HepG2 (cell line): ENCODE data around the gene VSX1. TPM values are rescaled to one million over a fixed set of nuclear protein-coding genes. Genes with fewer than 3 reads are reported as not detected.

Experiments
- ARHGAP35 ChIP-seq: sonication (generic); formaldehyde crosslinking; IDR thresholded peaks from 2 replicates; pipeline ENCODE4 v1.9.0; 2022; ENCODE audit warnings: mild to moderate bottlenecking, inconsistent platforms, moderate library complexity, missing genetic modification reagents, borderline replicate concordance
- ARNT ChIP-seq: fragments of 450-650 bp; IDR thresholded peaks from 2 replicates; pipeline ENCODE4 v1.6.1; 2017
- BCL6 ChIP-seq: IDR thresholded peaks from 2 replicates; pipeline ENCODE4 v1.6.1; 2016; ENCODE audit warnings: missing genetic modification reagents, missing compliant biosample characterization
- CCDC6 ChIP-seq: sonication (generic); formaldehyde crosslinking; IDR thresholded peaks from 2 replicates; pipeline ENCODE4 v1.8.1; 2022; ENCODE audit warnings: mild to moderate bottlenecking, missing genetic modification reagents, moderate library complexity
- ESRRA ChIP-seq: sonication (generic); formaldehyde crosslinking; IDR thresholded peaks from 2 replicates; pipeline ENCODE4 v1.5.1; 2020; ENCODE audit warnings: mild to moderate bottlenecking, low read depth, missing genetic modification reagents
- FOXK1 ChIP-seq: sonication (generic); formaldehyde crosslinking; IDR thresholded peaks from 2 replicates; pipeline ENCODE4 v1.4.0; 2020; ENCODE audit warnings: low read depth, missing genetic modification reagents, borderline replicate concordance
- HMG20A ChIP-seq: IDR thresholded peaks from 2 replicates; pipeline ENCODE4 v1.6.1; 2016; ENCODE audit warnings: borderline replicate concordance
- HNRNPLL ChIP-seq: fragments of 200-400 bp; formaldehyde crosslinking; IDR thresholded peaks from 2 replicates; pipeline ENCODE4 v1.6.1; 2017; ENCODE audit warnings: mild to moderate bottlenecking, low read depth, low read length; ENCODE audit not compliant: poor library complexity, severe bottlenecking
- HOXA5 ChIP-seq: sonication (generic); formaldehyde crosslinking; IDR thresholded peaks from 2 replicates; pipeline ENCODE4 v1.4.0; 2020; ENCODE audit warnings: missing genetic modification reagents
- IRF2 ChIP-seq: IDR thresholded peaks from 2 replicates; pipeline ENCODE4 v1.6.1; 2018; ENCODE audit warnings: missing genetic modification reagents, missing compliant biosample characterization
- KMT2B ChIP-seq: IDR thresholded peaks from 2 replicates; pipeline ENCODE4 v1.6.1; 2016; ENCODE audit warnings: missing genetic modification reagents, missing compliant biosample characterization
- MED1 ChIP-seq: sonication (generic); formaldehyde crosslinking; IDR thresholded peaks from 2 replicates; pipeline ENCODE4 v1.4.0; 2020; ENCODE audit warnings: missing genetic modification reagents
- POLR2AphosphoS5 ChIP-seq: IDR thresholded peaks from 2 replicates; pipeline ENCODE4 v1.6.1; 2012; ENCODE audit warnings: low read depth, low read length
- RAD21 ChIP-seq: fragments of 450-650 bp; formaldehyde crosslinking; IDR thresholded peaks from 2 replicates; pipeline ENCODE4 v1.5.0; 2020; ENCODE audit warnings: mild to moderate bottlenecking
- WIZ ChIP-seq: sonication (generic); formaldehyde crosslinking; IDR thresholded peaks from 2 replicates; pipeline ENCODE4 v1.5.1; 2020; ENCODE audit warnings: mild to moderate bottlenecking, missing genetic modification reagents
- ZC3H13 ChIP-seq: sonication (generic); formaldehyde crosslinking; IDR thresholded peaks from 2 replicates; pipeline ENCODE4 v1.8.1; 2023; ENCODE audit warnings: mild to moderate bottlenecking, missing genetic modification reagents, moderate library complexity
- ZMAT3 ChIP-seq: sonication (generic); formaldehyde crosslinking; conservative IDR thresholded peaks from 2 replicates; pipeline ENCODE4 v1.7.0; 2021; ENCODE audit warnings: missing genetic modification reagents
- ZNF234 ChIP-seq: sonication (generic); formaldehyde crosslinking; conservative IDR thresholded peaks from 2 replicates; pipeline ENCODE4 v1.5.1; 2020; ENCODE audit warnings: mild to moderate bottlenecking, missing genetic modification reagents
- ZNF605 ChIP-seq: sonication (generic); formaldehyde crosslinking; IDR thresholded peaks from 2 replicates; pipeline ENCODE4 v1.8.0; 2022; ENCODE audit warnings: mild to moderate bottlenecking, missing genetic modification reagents
- ZNF83 ChIP-seq: sonication (generic); formaldehyde crosslinking; IDR thresholded peaks from 2 replicates; pipeline ENCODE4 v1.4.0; 2020; ENCODE audit warnings: missing genetic modification reagents, mild to moderate bottlenecking, borderline replicate concordance
- polyA plus RNA-seq, 8 experiments: library from polyadenylated mRNA; depleted of rRNA in 3 of 8; stranded (reverse) in 7 of 8; unstranded in 1 of 8; fragments of >200 nt; fragmentation: Illumina TruSeq in 4 of 8; extraction: Trizol in 4 of 8; gene quantifications; 2 replicates each; pipeline versions ENCODE4 v1.2.1 to v1.2.3, GENCODE V29; 2011 to 2016; ENCODE audit warnings: low read depth in 4 of 8, missing spikeins in 1 of 8, mixed read lengths in 1 of 8; ENCODE audit not compliant: insufficient read depth in 1 of 8
- total RNA-seq, 5 experiments: library from RNA; depleted of rRNA; stranded (reverse); fragments of >200 nt; fragmentation: Illumina TruSeq; extraction: Trizol; gene quantifications; 2 replicates each; pipeline ENCODE4 v1.2.3, GENCODE V29; 2016; ENCODE audit warnings: low read depth in 1 of 5
- TF ChIP-seq, protein P1 (sequence below), 2 experiments: fragments of 450-650 bp in 1 of 2; sonication (generic) in 1 of 2; formaldehyde crosslinking in 1 of 2; IDR thresholded peaks; 2 replicates each; pipeline versions ENCODE4 v1.6.1 to v1.8.0; 2016 to 2022; ENCODE audit warnings: antibody characterized with exemption in 1 of 2, mild to moderate bottlenecking in 1 of 2, missing genetic modification reagents in 1 of 2

VSX1 gene
- total and polyA plus RNA-seq, 2 of the 13 experiments (the other 11 are each of a cell fraction or from before 2014, with no cell fraction given), result 0.04 TPM; not detected in 1

DNA sequence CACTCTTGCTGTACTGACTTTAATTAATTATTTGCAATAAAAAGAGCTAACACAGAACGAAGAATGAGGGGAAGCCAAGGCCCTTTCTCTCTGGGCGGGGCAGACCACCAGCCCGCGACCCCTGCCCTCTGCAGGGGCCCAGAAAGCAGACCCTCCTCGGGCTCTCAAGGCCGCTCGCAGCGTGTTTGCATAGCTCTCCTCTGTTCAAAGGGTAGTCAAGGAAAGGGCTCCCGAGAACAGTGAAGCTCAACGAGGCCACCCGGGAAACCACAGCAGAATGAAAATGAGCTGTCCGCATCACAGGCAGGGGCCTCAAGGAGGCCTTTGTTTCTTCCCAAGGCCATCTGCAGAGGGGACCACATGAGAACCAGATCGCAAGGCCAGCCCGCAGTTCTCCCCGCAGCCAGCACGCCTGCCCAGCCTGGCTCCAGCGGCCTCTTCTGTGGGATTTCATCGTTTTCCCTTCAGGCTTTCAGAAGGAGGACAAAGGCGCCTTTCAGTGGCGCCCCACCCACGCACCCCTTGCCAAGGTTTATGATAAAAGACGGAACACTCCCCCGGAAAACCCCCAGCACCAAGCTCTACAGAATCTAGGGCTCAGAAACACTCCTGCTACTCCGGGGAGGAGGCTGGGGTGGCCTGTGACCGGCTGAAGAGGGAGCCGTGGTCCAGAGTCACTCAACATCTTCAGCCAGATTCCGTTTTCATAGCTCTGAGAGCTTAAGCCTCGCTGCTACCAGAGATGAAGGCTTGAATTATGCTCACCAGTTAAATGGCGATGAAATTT is 49.3 kb downstream of the VSX1 start (continued):
- TF ChIP-seq, protein P1, sequence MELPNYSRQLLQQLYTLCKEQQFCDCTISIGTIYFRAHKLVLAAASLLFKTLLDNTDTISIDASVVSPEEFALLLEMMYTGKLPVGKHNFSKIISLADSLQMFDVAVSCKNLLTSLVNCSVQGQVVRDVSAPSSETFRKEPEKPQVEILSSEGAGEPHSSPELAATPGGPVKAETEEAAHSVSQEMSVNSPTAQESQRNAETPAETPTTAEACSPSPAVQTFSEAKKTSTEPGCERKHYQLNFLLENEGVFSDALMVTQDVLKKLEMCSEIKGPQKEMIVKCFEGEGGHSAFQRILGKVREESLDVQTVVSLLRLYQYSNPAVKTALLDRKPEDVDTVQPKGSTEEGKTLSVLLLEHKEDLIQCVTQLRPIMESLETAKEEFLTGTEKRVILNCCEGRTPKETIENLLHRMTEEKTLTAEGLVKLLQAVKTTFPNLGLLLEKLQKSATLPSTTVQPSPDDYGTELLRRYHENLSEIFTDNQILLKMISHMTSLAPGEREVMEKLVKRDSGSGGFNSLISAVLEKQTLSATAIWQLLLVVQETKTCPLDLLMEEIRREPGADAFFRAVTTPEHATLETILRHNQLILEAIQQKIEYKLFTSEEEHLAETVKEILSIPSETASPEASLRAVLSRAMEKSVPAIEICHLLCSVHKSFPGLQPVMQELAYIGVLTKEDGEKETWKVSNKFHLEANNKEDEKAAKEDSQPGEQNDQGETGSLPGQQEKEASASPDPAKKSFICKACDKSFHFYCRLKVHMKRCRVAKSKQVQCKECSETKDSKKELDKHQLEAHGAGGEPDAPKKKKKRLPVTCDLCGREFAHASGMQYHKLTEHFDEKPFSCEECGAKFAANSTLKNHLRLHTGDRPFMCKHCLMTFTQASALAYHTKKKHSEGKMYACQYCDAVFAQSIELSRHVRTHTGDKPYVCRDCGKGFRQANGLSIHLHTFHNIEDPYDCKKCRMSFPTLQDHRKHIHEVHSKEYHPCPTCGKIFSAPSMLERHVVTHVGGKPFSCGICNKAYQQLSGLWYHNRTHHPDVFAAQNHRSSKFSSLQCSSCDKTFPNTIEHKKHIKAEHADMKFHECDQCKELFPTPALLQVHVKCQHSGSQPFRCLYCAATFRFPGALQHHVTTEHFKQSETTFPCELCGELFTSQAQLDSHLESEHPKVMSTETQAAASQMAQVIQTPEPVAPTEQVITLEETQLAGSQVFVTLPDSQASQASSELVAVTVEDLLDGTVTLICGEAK (IDR thresholded peaks at IDR 0.05), result no peak
- TF ChIP-seq, protein P1 (CRISPR knock-in tag; IDR thresholded peaks at IDR 0.05), result 0 out of 2 replicates have a peak, but pooled peaks have one; percentile 44
- TF ChIP-seq ZMAT3 (no peak), FOXK1 (CRISPR knock-in tag) (0 out of 2 replicates have a peak, but pooled peaks have one; percentile 11), ZNF234 (CRISPR knock-in tag) (no peak), ZNF83 (CRISPR knock-in tag) (no peak), ZNF605 (0 out of 2 replicates have a peak, but pooled peaks have one; percentile 42), BCL6 (CRISPR knock-in tag) (peak; percentile 59), WIZ (no peak), RAD21 (CRISPR knock-in tag) (no peak), ESRRA (CRISPR knock-in tag) (no peak), IRF2 (CRISPR knock-in tag) (peak; percentile 44; the same call in 1 of the 2 replicates), HNRNPLL (peak; percentile 38), KMT2B (CRISPR knock-in tag) (no peak), POLR2AphosphoS5 (no peak), ZC3H13 (no peak), HOXA5 (0 out of 2 replicates have a peak, but pooled peaks have one; percentile 83), MED1 (peak; percentile 46; the same call in 1 of the 2 replicates), CCDC6 (CRISPR knock-in tag) (no peak; the same call in 1 of the 2 replicates), ARNT (no peak), ARHGAP35 (CRISPR knock-in tag) (no peak), HMG20A (CRISPR knock-in tag) (peak; percentile 66; the same call in 1 of the 2 replicates)
